HepG2 (cell line): Measurements from ENCODE around the gene IFIT1. TPM values are rescaled to one million over a fixed set of nuclear protein-coding genes. Genes with fewer than 3 reads are reported as not detected.

Experiments
- BRCA1 ChIP-seq: sonication (generic); formaldehyde crosslinking; IDR thresholded peaks from 2 replicates; pipeline ENCODE4 v1.4.0; 2020; ENCODE audit warnings: missing genetic modification reagents
- CSRNP2 ChIP-seq: sonication (generic); formaldehyde crosslinking; conservative IDR thresholded peaks from 2 replicates; pipeline ENCODE4 v1.8.0; 2022; ENCODE audit warnings: low read depth, missing genetic modification reagents
- DR1 ChIP-seq: sonication (generic); formaldehyde crosslinking; IDR thresholded peaks from 2 replicates; pipeline ENCODE4 v1.8.0; 2021; ENCODE audit warnings: mild to moderate bottlenecking, missing genetic modification reagents, inconsistent platforms
- HNRNPLL ChIP-seq: fragments of 200-400 bp; formaldehyde crosslinking; IDR thresholded peaks from 2 replicates; pipeline ENCODE4 v1.6.1; 2017; ENCODE audit warnings: mild to moderate bottlenecking, low read depth, low read length; ENCODE audit not compliant: poor library complexity, severe bottlenecking
- MTF2 ChIP-seq: sonication (generic); formaldehyde crosslinking; IDR thresholded peaks from 2 replicates; pipeline ENCODE4 v1.5.0; 2020; ENCODE audit warnings: missing genetic modification reagents, borderline replicate concordance
- MXD1 ChIP-seq: sonication (generic); formaldehyde crosslinking; IDR thresholded peaks from 2 replicates; pipeline ENCODE4 v1.4.0; 2020; ENCODE audit warnings: mild to moderate bottlenecking, missing genetic modification reagents
- NAIF1 ChIP-seq: sonication (generic); formaldehyde crosslinking; IDR thresholded peaks from 2 replicates; pipeline ENCODE4 v1.5.0; 2020; ENCODE audit warnings: mild to moderate bottlenecking, missing genetic modification reagents, borderline replicate concordance
- NR3C1 ChIP-seq: sonication (generic); formaldehyde crosslinking; IDR thresholded peaks from 2 replicates; pipeline ENCODE4 v1.4.0; 2020; ENCODE audit warnings: missing genetic modification reagents
- PHF5A ChIP-seq: IDR thresholded peaks from one replicate; pipeline ENCODE4 v1.6.1; 2018; ENCODE audit warnings: low read depth, missing genetic modification reagents; ENCODE audit not compliant: unreplicated experiment
- REXO4 ChIP-seq: sonication (generic); formaldehyde crosslinking; IDR thresholded peaks from 2 replicates; pipeline ENCODE4 v1.8.0; 2022; ENCODE audit warnings: missing genetic modification reagents, mild to moderate bottlenecking, borderline replicate concordance
- ZBTB42 ChIP-seq: sonication (generic); formaldehyde crosslinking; IDR thresholded peaks from 2 replicates; pipeline ENCODE4 v1.5.0; 2020; ENCODE audit warnings: mild to moderate bottlenecking, missing genetic modification reagents
- ZNF282 ChIP-seq: fragments of 450-650 bp; IDR thresholded peaks from 2 replicates; pipeline ENCODE4 v1.6.1; 2018; ENCODE audit not compliant: partially characterized antibody
- ZNF407 ChIP-seq: sonication (generic); formaldehyde crosslinking; IDR thresholded peaks from one replicate; pipeline ENCODE4 v1.5.1; 2020; ENCODE audit warnings: mild to moderate bottlenecking, missing genetic modification reagents; ENCODE audit errors: not compliant biosample characterization
- ZNF598 ChIP-seq: sonication (generic); formaldehyde crosslinking; IDR thresholded peaks from 2 replicates; pipeline ENCODE4 v1.5.1; 2020; ENCODE audit warnings: mild to moderate bottlenecking, missing genetic modification reagents, borderline replicate concordance
- ZNF740 ChIP-seq: sonication (generic); formaldehyde crosslinking; IDR thresholded peaks from 2 replicates; pipeline ENCODE4 v1.4.0; 2020; ENCODE audit warnings: missing genetic modification reagents
- ZNF749 ChIP-seq: sonication (generic); formaldehyde crosslinking; IDR thresholded peaks from 2 replicates; pipeline ENCODE4 v1.8.0; 2022; ENCODE audit warnings: mild to moderate bottlenecking, missing genetic modification reagents, moderate library complexity, borderline replicate concordance
- ZNF878 ChIP-seq: sonication (generic); formaldehyde crosslinking; IDR thresholded peaks from 2 replicates; pipeline ENCODE4 v1.8.1; 2023; ENCODE audit warnings: mild to moderate bottlenecking, missing genetic modification reagents, moderate library complexity
- polyA plus RNA-seq, 8 experiments: library from polyadenylated mRNA; depleted of rRNA in 3 of 8; stranded (reverse) in 7 of 8; unstranded in 1 of 8; fragments of >200 nt; fragmentation: Illumina TruSeq in 4 of 8; extraction: Trizol in 4 of 8; gene quantifications; 2 replicates each; pipeline versions ENCODE4 v1.2.1 to v1.2.3, GENCODE V29; 2011 to 2016; ENCODE audit warnings: low read depth in 4 of 8, missing spikeins in 1 of 8, mixed read lengths in 1 of 8; ENCODE audit not compliant: insufficient read depth in 1 of 8
- total RNA-seq, 5 experiments: library from RNA; depleted of rRNA; stranded (reverse); fragments of >200 nt; fragmentation: Illumina TruSeq; extraction: Trizol; gene quantifications; 2 replicates each; pipeline ENCODE4 v1.2.3, GENCODE V29; 2016; ENCODE audit warnings: low read depth in 1 of 5

Gene IFIT1
- total and polyA plus RNA-seq, 2 of the 13 experiments (the other 11 are each of a cell fraction or from before 2014, with no cell fraction given) = 1.5 to 5.5 TPM

GRCh38 chr10:89414879-89415821 lies 22.7 kb downstream of the IFIT1 start (continued):
- TF ChIP-seq ZNF407 (CRISPR knock-in tag) = peak; percentile 43
- TF ChIP-seq DR1 (CRISPR knock-in tag) = no peak
- no peak for TF ChIP-seq NAIF1 (CRISPR knock-in tag)
- no peak for TF ChIP-seq PHF5A (CRISPR knock-in tag)
- no peak for TF ChIP-seq HNRNPLL
- TF ChIP-seq ZBTB42 (CRISPR knock-in tag) = no peak
- peak; percentile 25; the same call in 1 of the 2 replicates for TF ChIP-seq MTF2 (CRISPR knock-in tag)
- no peak for TF ChIP-seq BRCA1 (CRISPR knock-in tag)
- TF ChIP-seq MXD1 (CRISPR knock-in tag) = peak; percentile 69; the same call in 1 of the 2 replicates
- TF ChIP-seq ZNF878 (CRISPR knock-in tag) = no peak
- no peak for TF ChIP-seq ZNF740 (CRISPR knock-in tag)
- TF ChIP-seq REXO4 (CRISPR knock-in tag) = no peak
- no peak for TF ChIP-seq ZNF598
- TF ChIP-seq ZNF282 = no peak
- no peak for TF ChIP-seq CSRNP2
- TF ChIP-seq ZNF749 (CRISPR knock-in tag) = no peak
- TF ChIP-seq NR3C1 = no peak
